ENCODE data around the gene SLC6A9.

The SLC6A9 gene

GRCh38 chr1:43981636-43982035 is 49.6 kb downstream of the SLC6A9 start:
- DNase-seq: no peak

GRCh38 chr1:43981135-43981491 is 50.1 kb downstream of the SLC6A9 start:
- DNase-seq: no peak

- DNase-seq: no peak
Measured at GRCh38 chr1:43980255-43981134, 50.8 kb downstream of the SLC6A9 start.

GRCh38 chr1:43979528-43980254 is 51.6 kb downstream of the SLC6A9 start:
- no peak for DNase-seq

GRCh38 chr1:43979261-43979527 is 52.1 kb downstream of the SLC6A9 start:
- no peak for DNase-seq

GRCh38 chr1:43978551-43979260 is 52.6 kb downstream of the SLC6A9 start, which contains the start of gene B4GALT2:
Gene B4GALT2, plus strand, starts transcription at chr1:43979210. Its CDS starts 1,951 bp downstream, at chr1:43981161.
- DNase-seq: no peak

GRCh38 chr1:43978264-43978550 is 53.1 kb downstream of the SLC6A9 start:
- DNase-seq: no peak

- no peak for DNase-seq
Measured at GRCh38 chr1:43977376-43978263, 53.6 kb downstream of the SLC6A9 start.

GRCh38 chr1:43976890-43977289 is 54.4 kb downstream of the SLC6A9 start:
- no peak for DNase-seq

GRCh38 chr1:43976045-43976444 is 55.2 kb downstream of the SLC6A9 start:
- DNase-seq: no peak

GRCh38 chr1:43975249-43975961 is 55.9 kb downstream of the SLC6A9 start:
- DNase-seq: no peak

GRCh38 chr1:43974443-43975248 is 56.6 kb downstream of the SLC6A9 start, which contains the start of gene ATP6V0B:
Gene ATP6V0B, plus strand, starts transcription at chr1:43974960. Its CDS starts 81 bp downstream, at chr1:43975041.
- DNase-seq: peak; percentile 78

- no peak for DNase-seq
Measured at GRCh38 chr1:43973981-43974442, 57.2 kb downstream of the SLC6A9 start.

- DNase-seq: no peak
Measured at GRCh38 chr1:43971336-43971980, 59.8 kb downstream of the SLC6A9 start.

GRCh38 chr1:43970911-43971310 is 60.4 kb downstream of the SLC6A9 start:
- no peak for DNase-seq

GRCh38 chr1:43970502-43970901 is 60.8 kb downstream of the SLC6A9 start:
- no peak for DNase-seq

GRCh38 chr1:43969746-43970466 is 61.4 kb downstream of the SLC6A9 start, which contains the start of gene DPH2:
Gene DPH2, plus strand, starts transcription at chr1:43970010. Its CDS starts 166 bp downstream, at chr1:43970176.
- DNase-seq: no peak

- DNase-seq: no peak
Measured at GRCh38 chr1:43969416-43969745, 61.9 kb downstream of the SLC6A9 start.

- DNase-seq: no peak
Measured at GRCh38 chr1:43968348-43968948, 62.8 kb downstream of the SLC6A9 start.
